ENCODE results near the gene DSN1.
A peak's percentile ranks its signal among the peaks of the same experiment; 100 is the strongest.

DSN1 gene

GRCh38 chr20:36794116-36794474 is 20.5 kb upstream of the DSN1 start:
- no peaks in the 10 kb centered on the region for H3K9me3 ChIP-seq (ENCODE audit: severe bottlenecking)
- TF ChIP-seq CTCF (IDR thresholded peaks at IDR 0.05; ENCODE audit: low read depth, low read length): no peak
- peaks cover 72% of the 10 kb centered on the region for H3K36me3 ChIP-seq
- no peak overlapping the region for H3K27ac ChIP-seq
- no peak overlapping the region for H3K4me3 ChIP-seq (ENCODE audit: low read depth, low read length)
- no peaks in the 10 kb centered on the region for H3K27me3 ChIP-seq (ENCODE audit: insufficient read depth, low read depth, severe bottlenecking)
- DNase-seq: no peak

DNA sequence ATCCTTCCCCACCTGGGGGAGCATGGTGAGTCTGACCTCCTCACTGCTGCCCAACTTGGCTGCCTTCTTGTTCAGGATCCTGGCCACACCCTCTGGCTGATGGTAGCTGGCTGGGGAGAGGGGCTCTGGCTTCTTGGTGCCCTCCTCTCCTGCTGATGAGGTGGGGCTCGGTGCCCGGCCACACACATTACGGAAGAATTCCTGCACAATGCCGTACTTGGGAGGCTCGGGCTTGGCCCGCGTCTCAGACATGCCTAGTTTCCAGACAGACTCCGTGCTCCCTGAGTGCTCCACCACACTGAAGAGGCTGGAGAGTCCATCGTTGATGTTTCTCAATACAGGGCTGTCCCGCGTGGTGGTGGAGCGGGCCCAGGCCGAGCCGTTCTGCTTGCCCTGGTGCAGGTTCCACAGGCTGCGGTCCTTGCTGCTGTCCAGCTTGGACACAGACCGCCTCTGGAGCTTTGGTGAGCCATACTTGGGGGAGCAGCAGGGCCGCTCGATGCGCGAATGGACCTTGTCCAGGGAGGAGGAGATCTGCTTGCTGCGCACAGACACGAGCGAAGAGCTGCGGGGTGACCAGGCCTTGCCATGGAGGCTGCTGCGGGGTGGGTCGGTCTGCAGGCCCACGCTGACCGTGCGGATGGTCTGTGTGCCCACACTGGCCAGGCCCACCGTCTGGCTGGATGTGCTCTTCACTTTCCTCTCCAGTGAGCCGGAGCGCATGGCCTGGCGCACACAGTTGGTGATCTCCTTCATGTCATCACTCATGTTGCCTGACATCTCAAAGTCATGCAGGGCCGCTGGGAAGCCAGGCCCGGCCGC is 19.9 kb upstream of the DSN1 start:
- DNase-seq: no peak
- peaks cover 66% of the 10 kb centered on the region for H3K36me3 ChIP-seq
- H3K27me3 ChIP-seq (ENCODE audit: insufficient read depth, low read depth, severe bottlenecking): no peaks in the 10 kb centered on the region
- TF ChIP-seq CTCF (IDR thresholded peaks at IDR 0.05; ENCODE audit: low read depth, low read length): no peak
- H3K9me3 ChIP-seq (ENCODE audit: severe bottlenecking): no peaks in the 10 kb centered on the region
- H3K4me3 ChIP-seq (ENCODE audit: low read depth, low read length): no peak overlapping the region
- H3K27ac ChIP-seq: no peak overlapping the region

DNA sequence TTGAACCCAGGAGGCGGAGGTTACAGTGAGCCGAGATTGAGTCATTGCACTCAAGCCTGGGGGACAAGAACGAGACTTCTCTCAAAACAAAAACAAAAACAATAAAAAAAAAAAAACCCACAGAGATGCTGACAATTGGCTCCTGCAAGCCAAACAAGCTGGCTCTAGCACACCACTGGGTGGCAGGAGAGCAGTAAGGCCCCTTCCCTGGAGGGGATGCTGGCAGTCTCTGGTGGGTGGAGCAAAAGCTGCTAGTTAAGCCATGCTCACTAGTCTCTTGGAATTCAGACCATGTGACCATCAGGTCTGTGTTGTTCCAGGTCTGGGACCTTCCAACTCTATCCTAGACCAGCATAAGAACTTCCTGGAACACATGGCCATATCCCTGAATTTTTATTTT is 18.9 kb upstream of the DSN1 start:
- H3K36me3 ChIP-seq: peaks cover 57% of the 10 kb centered on the region
- H3K27ac ChIP-seq: no peak overlapping the region
- peak; percentile 70 for TF ChIP-seq CTCF (IDR thresholded peaks at IDR 0.05; ENCODE audit: low read depth, low read length)
- DNase-seq: peak; percentile 81
- no peaks in the 10 kb centered on the region for H3K9me3 ChIP-seq (ENCODE audit: severe bottlenecking)
- H3K27me3 ChIP-seq (ENCODE audit: insufficient read depth, low read depth, severe bottlenecking): no peaks in the 10 kb centered on the region
- no peak overlapping the region for H3K4me3 ChIP-seq (ENCODE audit: low read depth, low read length)

GRCh38 chr20:36791862-36792261 is 18.3 kb upstream of the DSN1 start:
- no peaks in the 10 kb centered on the region for H3K27me3 ChIP-seq (ENCODE audit: insufficient read depth, low read depth, severe bottlenecking)
- no peaks in the 10 kb centered on the region for H3K9me3 ChIP-seq (ENCODE audit: severe bottlenecking)
- H3K27ac ChIP-seq: no peak overlapping the region
- peaks cover 58% of the 10 kb centered on the region for H3K36me3 ChIP-seq
- DNase-seq: no peak
- TF ChIP-seq CTCF (IDR thresholded peaks at IDR 0.05; ENCODE audit: low read depth, low read length): no peak
- no peak overlapping the region for H3K4me3 ChIP-seq (ENCODE audit: low read depth, low read length)

DNA sequence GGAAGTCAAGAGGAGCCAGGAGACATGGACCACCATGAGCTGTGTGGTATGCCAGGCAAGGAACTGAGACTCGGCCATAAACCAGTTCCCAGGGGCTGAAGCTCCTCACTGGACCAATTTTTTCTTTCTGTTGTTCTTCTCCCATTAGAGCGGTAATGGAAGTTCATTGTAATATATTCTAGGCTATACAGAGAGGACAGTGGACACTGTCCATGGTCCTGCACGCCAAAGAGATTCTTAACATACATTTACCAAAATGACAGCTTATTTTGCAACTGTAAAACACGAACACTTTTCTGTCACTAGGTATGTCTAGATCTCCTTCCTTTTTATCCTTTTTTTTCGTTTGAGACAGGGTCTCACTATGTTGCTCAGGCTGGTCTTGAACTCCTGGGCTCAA is 13.1 kb upstream of the DSN1 start:
- H3K27me3 ChIP-seq (ENCODE audit: insufficient read depth, low read depth, severe bottlenecking): no peaks in the 10 kb centered on the region
- no peaks in the 10 kb centered on the region for H3K9me3 ChIP-seq (ENCODE audit: severe bottlenecking)
- H3K36me3 ChIP-seq: peaks cover 47% of the 10 kb centered on the region
- H3K27ac ChIP-seq: no peak overlapping the region
- TF ChIP-seq CTCF (IDR thresholded peaks at IDR 0.05; ENCODE audit: low read depth, low read length): no peak
- H3K4me3 ChIP-seq (ENCODE audit: low read depth, low read length): no peak overlapping the region
- DNase-seq: no peak

GRCh38 chr20:36786246-36786645 is 12.7 kb upstream of the DSN1 start:
- no peak overlapping the region for H3K27ac ChIP-seq
- H3K27me3 ChIP-seq (ENCODE audit: insufficient read depth, low read depth, severe bottlenecking): no peaks in the 10 kb centered on the region
- no peak for TF ChIP-seq CTCF (IDR thresholded peaks at IDR 0.05; ENCODE audit: low read depth, low read length)
- H3K36me3 ChIP-seq: peaks cover 43% of the 10 kb centered on the region
- no peak for DNase-seq
- H3K4me3 ChIP-seq (ENCODE audit: low read depth, low read length): no peak overlapping the region
- no peaks in the 10 kb centered on the region for H3K9me3 ChIP-seq (ENCODE audit: severe bottlenecking)
